ENCODE results near the gene TMSB10.

The TMSB10 gene

DNA sequence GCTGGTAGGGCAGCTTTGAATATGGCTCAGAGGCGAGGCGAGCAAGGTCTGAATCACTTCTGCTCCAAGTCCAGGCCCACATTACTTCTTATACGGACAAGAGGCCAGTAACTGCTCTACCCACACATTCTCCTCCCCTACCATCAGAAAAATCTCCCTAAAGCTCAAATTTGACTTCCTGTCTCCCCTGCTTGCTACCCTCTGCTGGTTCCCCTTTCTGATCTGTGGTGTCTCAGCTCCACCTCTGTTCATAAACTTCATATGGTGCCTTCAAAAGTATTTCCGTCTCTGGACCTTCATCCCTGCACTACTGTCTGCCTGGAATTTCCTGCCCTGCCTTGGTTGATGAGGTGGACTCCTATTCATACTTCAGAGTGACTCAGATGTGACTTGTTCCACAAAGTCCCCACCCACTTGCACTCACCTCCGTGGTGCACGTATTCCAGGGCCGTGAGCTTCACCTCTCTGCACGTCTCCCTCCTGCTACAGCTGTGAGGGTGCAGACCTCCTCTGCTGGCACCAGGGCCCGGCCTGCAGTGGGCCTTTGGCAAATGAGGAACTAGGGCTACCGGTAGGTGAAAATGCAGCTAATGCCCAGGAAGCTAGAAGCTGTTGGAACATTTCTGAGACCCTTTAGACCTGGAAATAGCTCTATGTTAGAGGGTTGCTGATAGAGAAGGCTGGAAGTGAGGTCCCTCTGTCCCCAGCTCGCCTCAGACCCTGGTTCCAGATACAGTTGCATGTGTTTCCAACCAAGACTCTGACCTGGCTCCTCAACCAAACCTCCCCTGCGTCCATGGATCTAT, 41.0 kb downstream of the TMSB10 start:
- no CpG with 5 or more reads among the region's 12 CpGs for WGBS, 2 donors (ENCODE audit: extremely low coverage in 2 of 2, insufficient read length in 2 of 2, insufficient replicate concordance in 1 of 2)
- DNase-seq (ENCODE audit: low spot score), result no peak
- no peak overlapping the region for H2BK5ac ChIP-seq (ENCODE audit: low read length)

GRCh38 chr2:84947010-84947593, 41.6 kb downstream of the TMSB10 start:
- Histone ChIP-seq H3K27me3 (ENCODE audit: control insufficient read depth in 3 of 3, insufficient read depth in 3 of 3, low read depth in 1 of 3, low read length in 3 of 3) (no peaks in the 10 kb centered on the region), H2BK12ac (ENCODE audit: low read length) (no peak overlapping the region), H2AK5ac (ENCODE audit: low read depth, low read length) (no peak overlapping the region), H3K4me1 (ENCODE audit: control insufficient read depth in 2 of 2, insufficient read depth in 1 of 2, low read depth in 1 of 2, low read length in 2 of 2) (peaks cover 0 to 7% of the 10 kb centered on the region in 2 donors), H3K14ac (ENCODE audit: low read length) (no peak overlapping the region), H2BK120ac (ENCODE audit: low read depth, low read length) (no peak overlapping the region), H3K23ac (ENCODE audit: low read depth, low read length, poor library complexity) (no peak overlapping the region), H2AFZ (ENCODE audit: low read length) (no peak overlapping the region), H3K4ac (ENCODE audit: low read length) (no peak overlapping the region), H3K18ac (ENCODE audit: low read length) (no peak overlapping the region), H3K9ac (ENCODE audit: low read depth, low read length, poor library complexity) (no peak overlapping the region), H2BK5ac (ENCODE audit: low read length) (no peak overlapping the region), H2BK15ac (ENCODE audit: low read length) (no peak overlapping the region), H3K79me1 (ENCODE audit: low read depth, low read length) (no peaks in the 10 kb centered on the region), H3K36me3 (replicated peaks in 1 of 2; ENCODE audit: control insufficient read depth in 2 of 2, insufficient read depth in 2 of 2, low read length in 2 of 2) (no peaks in the 10 kb centered on the region), H4K8ac (ENCODE audit: low read depth, low read length) (no peak overlapping the region), H3K4me3 (ENCODE audit: low read length in 2 of 2) (no peak overlapping the region), H3K4me2 (ENCODE audit: insufficient read depth, low read length, poor library complexity, severe bottlenecking) (no peak overlapping the region), H3K27ac (replicated peaks; ENCODE audit: low read length) (no peak overlapping the region), H3K9me3 (replicated peaks in 1 of 2; ENCODE audit: control insufficient read depth in 2 of 2, insufficient read depth in 1 of 2, low read depth in 1 of 2, low read length in 2 of 2) (no peaks in the 10 kb centered on the region), H4K91ac (ENCODE audit: low read depth, low read length, poor library complexity) (no peak overlapping the region)
- 100% methylated on average over 1 of the region's 10 CpGs; no CpG with 5 or more reads in 1 of the 2 donors for WGBS, 2 donors (ENCODE audit: extremely low coverage in 2 of 2, insufficient read length in 2 of 2, insufficient replicate concordance in 1 of 2)
- DNase-seq (ENCODE audit: low spot score), result no peak

More for the DNA sequence above, 41.0 kb downstream of the TMSB10 start:
- H3K4me2 ChIP-seq (ENCODE audit: insufficient read depth, low read length, poor library complexity, severe bottlenecking), result no peak overlapping the region
- no peak overlapping the region for H3K4ac ChIP-seq (ENCODE audit: low read length)
- no peak overlapping the region for H3K27ac ChIP-seq (replicated peaks; ENCODE audit: low read length)
- H2AFZ ChIP-seq (ENCODE audit: low read length), result peak overlapping the region; percentile 32
- H3K4me3 ChIP-seq (ENCODE audit: low read length in 2 of 2), result no peak overlapping the region
- H3K23ac ChIP-seq (ENCODE audit: low read depth, low read length, poor library complexity), result peak overlapping the region; percentile 68
- no peak overlapping the region for H2BK15ac ChIP-seq (ENCODE audit: low read length)
- H2BK120ac ChIP-seq (ENCODE audit: low read depth, low read length), result no peak overlapping the region
- H3K14ac ChIP-seq (ENCODE audit: low read length), result no peak overlapping the region
- H3K27me3 ChIP-seq (ENCODE audit: control insufficient read depth in 3 of 3, insufficient read depth in 3 of 3, low read depth in 1 of 3, low read length in 3 of 3), result no peaks in the 10 kb centered on the region
- H2BK12ac ChIP-seq (ENCODE audit: low read length), result peak overlapping the region; percentile 69
- H4K8ac ChIP-seq (ENCODE audit: low read depth, low read length), result no peak overlapping the region
- no peaks in the 10 kb centered on the region for H3K9me3 ChIP-seq (replicated peaks in 1 of 2; ENCODE audit: control insufficient read depth in 2 of 2, insufficient read depth in 1 of 2, low read depth in 1 of 2, low read length in 2 of 2)
- H3K79me1 ChIP-seq (ENCODE audit: low read depth, low read length), result no peaks in the 10 kb centered on the region
- H4K91ac ChIP-seq (ENCODE audit: low read depth, low read length, poor library complexity), result no peak overlapping the region
- H2AK5ac ChIP-seq (ENCODE audit: low read depth, low read length), result peak overlapping the region; percentile 37
- H3K36me3 ChIP-seq (replicated peaks in 1 of 2; ENCODE audit: control insufficient read depth in 2 of 2, insufficient read depth in 2 of 2, low read length in 2 of 2), result no peaks in the 10 kb centered on the region
- peaks cover 0 to 7% of the 10 kb centered on the region in 2 donors for H3K4me1 ChIP-seq (ENCODE audit: control insufficient read depth in 2 of 2, insufficient read depth in 1 of 2, low read depth in 1 of 2, low read length in 2 of 2)
- peak overlapping the region; percentile 65 for H3K18ac ChIP-seq (ENCODE audit: low read length)
- no peak overlapping the region for H3K9ac ChIP-seq (ENCODE audit: low read depth, low read length, poor library complexity)

- Histone ChIP-seq H3K4me1 (ENCODE audit: control insufficient read depth in 2 of 2, insufficient read depth in 1 of 2, low read depth in 1 of 2, low read length in 2 of 2) (peaks cover 6 to 10% of the 10 kb centered on the region in 2 donors), H4K91ac (ENCODE audit: low read depth, low read length, poor library complexity) (no peak overlapping the region), H2AFZ (ENCODE audit: low read length) (no peak overlapping the region)
Measured at GRCh38 chr2:84953535-84953934, 48.1 kb downstream of the TMSB10 start.

DNA sequence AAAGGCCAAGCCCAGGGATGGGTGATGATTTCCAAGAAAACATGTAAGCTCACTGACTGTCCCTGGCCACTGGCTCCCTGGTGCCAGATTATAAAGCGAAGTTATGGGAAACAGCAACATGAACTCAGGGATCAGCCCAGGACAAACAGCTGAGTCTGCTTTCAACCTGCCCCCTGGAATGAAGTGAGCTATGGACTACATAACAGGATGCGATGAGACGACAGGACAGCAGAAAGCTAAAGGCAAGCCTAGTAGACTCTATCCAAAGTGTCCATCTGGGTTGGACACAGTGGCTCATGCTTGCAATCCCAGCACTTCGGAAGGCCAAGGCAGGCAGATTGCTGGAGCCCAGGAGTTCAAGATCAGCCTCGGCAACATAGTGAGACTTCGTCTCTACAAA, 48.9 kb downstream of the TMSB10 start:
- H2BK15ac ChIP-seq (ENCODE audit: low read length), result no peak overlapping the region
- H4K8ac ChIP-seq (ENCODE audit: low read depth, low read length), result no peak overlapping the region
- H4K91ac ChIP-seq (ENCODE audit: low read depth, low read length, poor library complexity), result no peak overlapping the region
- DNase-seq (ENCODE audit: low spot score), result no peak
- no peaks in the 10 kb centered on the region for H3K36me3 ChIP-seq (replicated peaks in 1 of 2; ENCODE audit: control insufficient read depth in 2 of 2, insufficient read depth in 2 of 2, low read length in 2 of 2)
- no peak overlapping the region for H3K4me2 ChIP-seq (ENCODE audit: insufficient read depth, low read length, poor library complexity, severe bottlenecking)
- no peak overlapping the region for H3K18ac ChIP-seq (ENCODE audit: low read length)
- no peak overlapping the region for H2BK5ac ChIP-seq (ENCODE audit: low read length)
- H3K4me3 ChIP-seq (ENCODE audit: low read length in 2 of 2), result no peak overlapping the region
- no peak overlapping the region for H2AFZ ChIP-seq (ENCODE audit: low read length)
- no peak overlapping the region for H2BK12ac ChIP-seq (ENCODE audit: low read length)
- no peak overlapping the region for H3K9ac ChIP-seq (ENCODE audit: low read depth, low read length, poor library complexity)
- WGBS, 2 donors (ENCODE audit: extremely low coverage in 2 of 2, insufficient read length in 2 of 2, insufficient replicate concordance in 1 of 2), result no CpG with 5 or more reads among the region's 6 CpGs
- no peaks in the 10 kb centered on the region for H3K79me1 ChIP-seq (ENCODE audit: low read depth, low read length)
- H3K4ac ChIP-seq (ENCODE audit: low read length), result no peak overlapping the region
- no peaks in the 10 kb centered on the region for H3K9me3 ChIP-seq (replicated peaks in 1 of 2; ENCODE audit: control insufficient read depth in 2 of 2, insufficient read depth in 1 of 2, low read depth in 1 of 2, low read length in 2 of 2)
- H3K27me3 ChIP-seq (ENCODE audit: control insufficient read depth in 3 of 3, insufficient read depth in 3 of 3, low read depth in 1 of 3, low read length in 3 of 3), result no peaks in the 10 kb centered on the region
- H3K27ac ChIP-seq (replicated peaks; ENCODE audit: low read length), result no peak overlapping the region
- H3K14ac ChIP-seq (ENCODE audit: low read length), result no peak overlapping the region
- H3K4me1 ChIP-seq (ENCODE audit: control insufficient read depth in 2 of 2, insufficient read depth in 1 of 2, low read depth in 1 of 2, low read length in 2 of 2), result peaks cover 8 to 16% of the 10 kb centered on the region in 2 donors
- no peak overlapping the region for H2BK120ac ChIP-seq (ENCODE audit: low read depth, low read length)
- no peak overlapping the region for H3K23ac ChIP-seq (ENCODE audit: low read depth, low read length, poor library complexity)
- H2AK5ac ChIP-seq (ENCODE audit: low read depth, low read length), result no peak overlapping the region

More at GRCh38 chr2:84953535-84953934, 48.1 kb downstream of the TMSB10 start:
- Histone ChIP-seq H3K27ac (replicated peaks; ENCODE audit: low read length) (no peak overlapping the region), H3K9ac (ENCODE audit: low read depth, low read length, poor library complexity) (no peak overlapping the region), H3K23ac (ENCODE audit: low read depth, low read length, poor library complexity) (no peak overlapping the region), H2BK5ac (ENCODE audit: low read length) (no peak overlapping the region), H2BK120ac (ENCODE audit: low read depth, low read length) (no peak overlapping the region), H3K14ac (ENCODE audit: low read length) (no peak overlapping the region), H3K79me1 (ENCODE audit: low read depth, low read length) (no peaks in the 10 kb centered on the region), H3K4ac (ENCODE audit: low read length) (no peak overlapping the region), H3K4me3 (ENCODE audit: low read length in 2 of 2) (no peak overlapping the region), H2BK12ac (ENCODE audit: low read length) (no peak overlapping the region), H2BK15ac (ENCODE audit: low read length) (no peak overlapping the region), H3K27me3 (ENCODE audit: control insufficient read depth in 3 of 3, insufficient read depth in 3 of 3, low read depth in 1 of 3, low read length in 3 of 3) (no peaks in the 10 kb centered on the region), H4K8ac (ENCODE audit: low read depth, low read length) (no peak overlapping the region), H3K4me2 (ENCODE audit: insufficient read depth, low read length, poor library complexity, severe bottlenecking) (no peak overlapping the region), H2AK5ac (ENCODE audit: low read depth, low read length) (no peak overlapping the region), H3K9me3 (replicated peaks in 1 of 2; ENCODE audit: control insufficient read depth in 2 of 2, insufficient read depth in 1 of 2, low read depth in 1 of 2, low read length in 2 of 2) (no peaks in the 10 kb centered on the region), H3K36me3 (replicated peaks in 1 of 2; ENCODE audit: control insufficient read depth in 2 of 2, insufficient read depth in 2 of 2, low read length in 2 of 2) (no peaks in the 10 kb centered on the region), H3K18ac (ENCODE audit: low read length) (no peak overlapping the region)
- no peak for DNase-seq (ENCODE audit: low spot score)
- no CpG with 5 or more reads among the region's 3 CpGs for WGBS, 2 donors (ENCODE audit: extremely low coverage in 2 of 2, insufficient read length in 2 of 2, insufficient replicate concordance in 1 of 2)

Measured in neuronal stem cell (in vitro differentiated cells).